GM19193 (cell line): ENCODE results near the gene CCNY.

Source experiments
- POLR2A ChIP-seq: IDR thresholded peaks from 4 replicates; pipeline ENCODE4 v1.6.1; 2011; ENCODE audit not compliant: insufficient read depth, insufficient read length; ENCODE audit errors: extremely low read depth

The CCNY gene

GRCh38 chr10:35328404-35329037 is 7.8 kb upstream of the CCNY start:
- TF ChIP-seq POLR2A: no peak

GRCh38 chr10:35329520-35329919 is 6.8 kb upstream of the CCNY start:
- no peak for TF ChIP-seq POLR2A

GRCh38 chr10:35331894-35332640 is 4.2 kb upstream of the CCNY start:
- no peak for TF ChIP-seq POLR2A

GRCh38 chr10:35334297-35334696 is 2.0 kb upstream of the CCNY start:
- TF ChIP-seq POLR2A: no peak

DNA sequence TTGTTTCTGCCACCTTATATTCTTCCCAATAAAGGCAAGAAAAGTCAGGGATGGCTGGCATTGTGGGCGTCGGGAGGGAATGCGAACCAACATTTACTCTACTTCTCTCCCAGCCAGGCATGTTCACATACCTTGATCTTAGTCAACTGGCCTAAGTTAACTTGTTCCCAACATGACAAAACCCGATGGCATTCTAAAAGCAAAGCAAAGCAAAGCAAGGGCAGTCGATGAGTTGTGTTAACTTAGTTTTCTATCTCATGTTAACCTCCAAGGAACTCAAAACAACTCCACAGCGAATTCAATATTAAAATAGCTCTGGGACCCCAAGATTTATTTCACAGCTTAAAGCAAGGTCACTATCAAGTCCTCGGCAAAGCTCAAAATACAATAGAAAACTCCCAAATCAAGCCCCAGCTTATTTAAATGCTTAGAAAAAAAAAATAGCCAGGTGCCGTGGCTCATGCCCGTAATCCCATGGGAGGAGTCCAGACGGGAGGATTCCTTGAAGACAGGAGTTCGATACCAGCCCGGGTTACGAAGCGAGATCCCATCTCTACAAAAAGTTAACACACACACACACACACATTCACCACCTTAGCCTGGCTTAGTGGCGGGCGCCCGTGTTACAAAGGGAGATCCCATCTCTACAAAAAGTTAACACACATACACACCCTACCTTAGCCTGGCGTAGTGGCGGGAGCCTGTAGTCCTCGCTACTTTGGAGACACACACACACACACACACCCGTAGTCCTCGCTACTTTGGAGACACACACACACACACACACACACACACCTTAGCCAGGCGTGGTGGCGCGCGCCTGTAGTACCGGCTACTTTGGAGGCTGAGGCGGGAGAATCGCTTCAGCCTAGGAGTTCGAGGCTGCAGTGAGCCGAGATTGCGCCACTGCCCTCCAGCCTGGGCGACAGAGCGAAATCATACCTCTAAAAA is 901 bp upstream of the CCNY start:
- no peak for TF ChIP-seq POLR2A

DNA sequence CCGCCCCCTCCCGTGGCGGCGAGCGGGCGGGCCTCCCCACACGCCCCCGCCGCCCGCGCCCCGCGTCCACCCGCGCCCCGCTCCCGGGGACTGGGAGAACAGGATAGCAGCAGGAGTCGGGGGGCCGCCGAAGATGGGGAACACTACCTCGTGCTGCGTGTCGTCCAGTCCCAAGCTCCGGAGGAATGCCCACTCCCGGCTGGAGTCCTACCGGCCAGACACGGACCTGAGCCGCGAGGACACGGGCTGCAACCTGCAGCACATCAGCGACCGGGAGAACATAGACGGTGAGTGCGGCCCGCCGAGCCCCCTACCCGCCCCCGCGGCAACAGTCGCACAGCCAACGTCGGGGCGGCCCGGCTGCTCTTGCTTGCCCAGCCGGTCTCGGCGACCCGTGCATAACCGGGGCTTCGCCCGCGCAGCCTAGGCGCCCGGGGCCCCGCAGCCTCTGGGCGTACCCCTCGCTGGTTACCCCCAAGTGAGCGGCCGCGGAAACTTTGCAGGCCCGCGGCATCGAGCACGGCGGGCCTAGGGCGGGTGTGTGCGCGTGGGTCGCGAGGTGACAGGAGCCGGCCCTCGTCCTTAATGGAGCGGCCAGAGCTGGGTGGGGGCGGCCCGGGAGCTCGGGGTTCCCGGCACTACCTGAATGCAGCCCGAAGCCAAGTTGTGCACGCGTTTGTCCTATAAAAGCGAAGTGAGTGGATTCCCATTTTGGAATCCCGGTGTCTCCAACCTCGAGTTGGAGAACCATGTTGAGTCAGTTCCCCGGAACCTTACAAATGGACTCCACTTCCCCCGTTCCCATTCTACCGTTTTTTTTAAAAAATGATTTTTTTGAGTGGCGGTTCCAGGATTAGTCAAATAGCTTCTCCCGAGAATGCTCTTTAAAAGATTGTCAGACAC is 863 bp downstream of the CCNY start:
- no peak for TF ChIP-seq POLR2A

DNA sequence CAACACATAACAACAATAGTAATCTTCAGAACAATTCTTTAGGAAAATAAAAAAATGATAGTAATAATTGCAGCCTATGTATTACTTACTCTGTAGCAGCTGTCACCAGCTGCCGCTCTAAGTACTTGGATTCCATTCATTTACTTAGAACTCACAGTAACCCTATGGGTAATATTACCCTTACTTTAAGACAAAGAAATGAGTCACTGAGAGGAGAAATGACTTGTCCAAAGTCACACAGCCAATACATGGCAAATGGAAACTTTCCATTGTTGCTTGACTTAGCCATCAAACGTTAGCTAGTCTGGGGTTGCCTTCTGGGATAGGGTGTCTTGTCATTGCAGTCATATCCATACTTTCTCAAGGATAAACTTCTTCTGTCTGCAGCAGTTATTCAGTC is 3.6 kb downstream of the CCNY start:
- TF ChIP-seq POLR2A: no peak

GRCh38 chr10:35340975-35341374 is 4.7 kb downstream of the CCNY start:
- no peak for TF ChIP-seq POLR2A

- TF ChIP-seq POLR2A: no peak
Observed at GRCh38 chr10:35341521-35341920, 5.2 kb downstream of the CCNY start.

- TF ChIP-seq POLR2A: no peak
Observed at GRCh38 chr10:35342183-35342753, 6.0 kb downstream of the CCNY start.

GRCh38 chr10:35343739-35344138 is 7.4 kb downstream of the CCNY start:
- no peak for TF ChIP-seq POLR2A

DNA sequence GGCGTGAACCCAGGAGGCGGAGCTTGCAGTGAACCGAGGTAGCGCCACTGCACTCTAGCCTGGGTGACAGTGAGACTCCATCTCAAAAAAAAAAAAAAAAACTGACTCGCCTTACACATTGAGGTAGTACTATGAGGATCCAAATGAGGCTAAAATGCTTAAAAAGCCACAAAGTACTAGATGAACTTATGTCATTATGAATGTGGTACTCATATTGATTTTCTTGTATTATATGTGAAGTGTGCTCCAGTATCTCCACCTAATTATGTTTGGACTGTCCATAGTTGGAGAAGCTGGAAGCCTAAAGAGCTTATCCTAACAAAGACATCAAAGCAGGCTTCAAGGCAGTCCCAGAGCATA is 9.1 kb downstream of the CCNY start:
- TF ChIP-seq POLR2A: no peak

DNA sequence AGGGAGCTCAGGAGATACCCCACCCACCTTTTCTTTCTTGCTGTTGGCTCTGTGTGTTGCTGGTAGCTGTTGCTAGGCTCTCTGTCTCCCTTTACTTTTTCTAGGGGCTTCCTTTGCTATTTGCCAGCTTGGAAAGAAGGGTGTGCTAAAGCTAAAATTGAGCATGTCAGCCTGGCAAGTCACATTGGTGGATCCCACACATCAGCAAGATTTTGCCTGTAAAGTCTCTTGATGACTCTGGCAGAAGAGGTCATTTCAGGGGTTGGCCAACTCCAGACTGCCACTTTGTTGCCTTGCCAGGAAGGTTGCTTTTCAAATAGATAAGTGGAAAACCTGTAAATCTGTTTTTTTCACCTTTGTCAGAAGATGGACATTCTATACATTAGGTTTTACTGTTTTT is 9.9 kb downstream of the CCNY start:
- no peak for TF ChIP-seq POLR2A

- no peak for TF ChIP-seq POLR2A
Observed at GRCh38 chr10:35347121-35347562, 10.8 kb downstream of the CCNY start.
